CD4-positive, CD25-positive, alpha-beta regulatory T cell (primary cell): ENCODE measurements around the gene GLI3. TPM values are rescaled to one million over a fixed set of nuclear protein-coding genes. Genes with fewer than 3 reads are reported as not detected.

Experiments
- ATAC-seq, 2 donors: fragments of 150-1000 bp; cut with Tn5 transposase; one replicate each; pipeline ENCODE4 v1.10.0; 2021; ENCODE audit warnings: low read depth in 2 of 2, moderate number of reproducible peaks in 2 of 2, moderate library complexity in 1 of 2
- DNase-seq, 3 donors: peaks; one replicate each; pipeline versions ENCODE4 v3.0.0 to v3.0.0-alpha.2; 2012 to 2022; ENCODE audit warnings: mixed read lengths in 1 of 3
- H3K27ac ChIP-seq: one replicate; pipeline ENCODE4 v1.7.0; 2013; ENCODE audit warnings: mild to moderate bottlenecking, low read length; ENCODE audit not compliant: insufficient read depth, poor library complexity, severe bottlenecking
- H3K27me3 ChIP-seq: one replicate; pipeline ENCODE4 v1.7.0; 2013; ENCODE audit warnings: low read length; ENCODE audit not compliant: control insufficient read depth, insufficient read depth
- H3K36me3 ChIP-seq: one replicate; pipeline ENCODE4 v1.7.0; 2013; ENCODE audit warnings: mild to moderate bottlenecking, low read length, moderate library complexity; ENCODE audit not compliant: control insufficient read depth, insufficient read depth
- H3K4me1 ChIP-seq: 2 replicates; pipeline ENCODE4 v1.7.0; 2013; ENCODE audit warnings: mild to moderate bottlenecking, low read length; ENCODE audit not compliant: insufficient read depth, control insufficient read depth, poor library complexity, severe bottlenecking
- H3K4me3 ChIP-seq: one replicate; pipeline ENCODE4 v1.7.0; 2013; ENCODE audit warnings: low read depth, mild to moderate bottlenecking, low read length, moderate library complexity
- H3K9me3 ChIP-seq, 2 experiments: 1 replicate in 1 of 2; 2 replicates in 1 of 2; pipeline ENCODE4 v1.7.0; 2013; ENCODE audit warnings: low read length in 2 of 2, mild to moderate bottlenecking in 1 of 2, moderate library complexity in 1 of 2; ENCODE audit not compliant: control insufficient read depth in 2 of 2
- H3K27ac Mint-ChIP-seq, 3 donors: one replicate each; pipeline ENCODE4 v1.8.0; 2020 to 2022; ENCODE audit warnings: mild to moderate bottlenecking in 3 of 3, mixed read lengths in 3 of 3, moderate library complexity in 2 of 3
- H3K27me3 Mint-ChIP-seq: one replicate; pipeline ENCODE4 v1.8.0; 2022; ENCODE audit warnings: mild to moderate bottlenecking, mixed read lengths
- H3K36me3 Mint-ChIP-seq: one replicate; pipeline ENCODE4 v1.8.0; 2020; ENCODE audit warnings: mixed read lengths
- H3K4me1 Mint-ChIP-seq, 4 donors: one replicate each; pipeline ENCODE4 v1.8.0; 2020 to 2022; ENCODE audit warnings: mixed read lengths in 4 of 4, mild to moderate bottlenecking in 1 of 4
- H3K4me3 Mint-ChIP-seq, 4 donors: one replicate each; pipeline ENCODE4 v1.8.0; 2020 to 2022; ENCODE audit warnings: mild to moderate bottlenecking in 4 of 4, mixed read lengths in 4 of 4, moderate library complexity in 3 of 4
- H3K9me3 Mint-ChIP-seq, 7 donors: one replicate each; pipeline ENCODE4 v1.8.0; 2020 to 2022; ENCODE audit warnings: mixed read lengths in 7 of 7, mild to moderate bottlenecking in 3 of 7, moderate library complexity in 2 of 7
- polyA plus RNA-seq, 4 donors: library from polyadenylated mRNA; unstranded; fragments of 300-500 nt; fragmentation: Illumina TruSeq; gene quantifications; one replicate each; pipeline ENCODE4 v1.2.3, GENCODE V29; 2021
- total RNA-seq: library from RNA; stranded (reverse); gene quantifications from one replicate; pipeline ENCODE4 v1.2.3, GENCODE V29; 2022

Gene GLI3
- total and polyA plus RNA-seq, 5 donors from 2014 or later = not detected

GRCh38 chr7:42068554-42069280, 168.3 kb downstream of the GLI3 start:
- H3K27ac ChIP-seq = no peak overlapping the region
- no peak for ATAC-seq
- H3K27me3 Mint-ChIP-seq = no peaks in the 10 kb centered on the region
- no peaks in the 10 kb centered on the region for H3K9me3 Mint-ChIP-seq
- no peaks in the 10 kb centered on the region for H3K27me3 ChIP-seq
- H3K4me1 ChIP-seq = no peaks in the 10 kb centered on the region
- H3K4me1 Mint-ChIP-seq = no peaks in the 10 kb centered on the region
- no peaks in the 10 kb centered on the region for H3K9me3 ChIP-seq
- no peak overlapping the region for H3K4me3 Mint-ChIP-seq
- no peak overlapping the region for H3K27ac Mint-ChIP-seq
- H3K4me3 ChIP-seq = no peak overlapping the region
- H3K36me3 ChIP-seq = no peaks in the 10 kb centered on the region
- no peak for DNase-seq
- H3K36me3 Mint-ChIP-seq = no peaks in the 10 kb centered on the region

- Histone ChIP-seq H3K4me3 (no peak overlapping the region), H3K27me3 (no peaks in the 10 kb centered on the region), H3K4me1 (no peaks in the 10 kb centered on the region), H3K27ac (no peak overlapping the region), H3K36me3 (no peaks in the 10 kb centered on the region), H3K9me3 (no peaks in the 10 kb centered on the region)
- H3K9me3 Mint-ChIP-seq = no peaks in the 10 kb centered on the region
- H3K4me1 Mint-ChIP-seq = no peaks in the 10 kb centered on the region
- no peaks in the 10 kb centered on the region for H3K27me3 Mint-ChIP-seq
- H3K4me3 Mint-ChIP-seq = no peak overlapping the region
- ATAC-seq (no peak), DNase-seq (no peak)
- H3K27ac Mint-ChIP-seq = no peak overlapping the region
- H3K36me3 Mint-ChIP-seq = no peaks in the 10 kb centered on the region
Observed at GRCh38 chr7:42065942-42066341, 171.1 kb downstream of the GLI3 start.

GRCh38 chr7:42065015-42065414, 172.0 kb downstream of the GLI3 start:
- no peak for ATAC-seq
- no peak overlapping the region for H3K27ac Mint-ChIP-seq
- no peak overlapping the region for H3K4me3 Mint-ChIP-seq

DNA sequence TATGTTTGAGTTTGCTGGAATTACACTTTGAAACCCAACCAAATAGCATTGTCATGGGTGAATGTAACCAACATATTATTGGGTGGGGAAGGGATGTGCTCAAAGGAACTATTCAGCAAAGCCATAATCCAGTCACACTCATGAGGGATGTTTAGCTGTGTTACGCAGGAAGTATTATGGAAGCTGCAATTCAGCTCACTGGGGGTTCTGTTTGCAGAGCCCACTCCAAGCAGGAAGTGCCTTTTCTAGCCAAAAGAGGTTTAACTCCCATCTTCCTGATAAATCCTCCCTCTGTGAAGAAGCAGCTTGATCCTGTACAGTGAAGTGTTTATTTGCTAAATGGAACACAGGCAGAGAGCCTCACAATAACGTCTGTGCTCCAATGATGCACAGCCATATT, 172.5 kb downstream of the GLI3 start:
- Histone ChIP-seq H3K27ac (no peak overlapping the region), H3K27me3 (no peaks in the 10 kb centered on the region), H3K36me3 (no peaks in the 10 kb centered on the region), H3K9me3 (no peaks in the 10 kb centered on the region), H3K4me1 (no peaks in the 10 kb centered on the region), H3K4me3 (no peak overlapping the region)
- Mint-ChIP-seq H3K36me3 (no peaks in the 10 kb centered on the region), H3K4me3 (no peak overlapping the region), H3K27me3 (no peaks in the 10 kb centered on the region), H3K9me3 (peaks cover 0 to 2% (median 0%) of the 10 kb centered on the region in 7 donors), H3K4me1 (no peaks in the 10 kb centered on the region), H3K27ac (no peak overlapping the region)
- DNase-seq = no peak
- no peak for ATAC-seq

More at GRCh38 chr7:42065015-42065414, 172.0 kb downstream of the GLI3 start:
- Histone ChIP-seq H3K27ac (no peak overlapping the region), H3K9me3 (no peaks in the 10 kb centered on the region), H3K4me3 (no peak overlapping the region), H3K27me3 (no peaks in the 10 kb centered on the region), H3K4me1 (no peaks in the 10 kb centered on the region), H3K36me3 (no peaks in the 10 kb centered on the region)
- Mint-ChIP-seq H3K27me3 (no peaks in the 10 kb centered on the region), H3K36me3 (no peaks in the 10 kb centered on the region), H3K9me3 (no peaks in the 10 kb centered on the region), H3K4me1 (no peaks in the 10 kb centered on the region)
- no peak for DNase-seq

DNA sequence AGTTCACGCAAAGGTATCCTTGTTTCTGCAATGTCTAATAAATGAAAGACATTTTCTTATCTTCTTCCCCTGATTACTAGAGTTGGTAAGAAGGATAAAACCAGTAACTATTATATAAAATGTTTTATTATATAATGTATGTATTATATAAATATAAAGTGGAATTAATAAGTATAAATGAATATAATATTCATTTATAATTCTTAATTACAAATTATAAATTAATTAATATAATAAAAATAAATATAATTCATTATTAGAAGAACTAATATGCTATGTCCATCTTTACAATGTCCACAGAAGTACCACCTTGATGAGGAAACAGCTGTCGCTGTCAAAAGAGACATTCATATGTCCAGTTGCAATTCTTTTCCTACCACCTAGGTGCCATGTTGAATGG, 177.7 kb downstream of the GLI3 start:
- H3K9me3 Mint-ChIP-seq = peaks cover 0 to 3% (median 1%) of the 10 kb centered on the region in 7 donors
- no peaks in the 10 kb centered on the region for H3K36me3 Mint-ChIP-seq
- ATAC-seq (no peak), DNase-seq (no peak)
- H3K9me3 ChIP-seq = no peaks in the 10 kb centered on the region
- H3K4me3 ChIP-seq = no peak overlapping the region
- H3K27ac Mint-ChIP-seq = no peak overlapping the region
- no peak overlapping the region for H3K4me3 Mint-ChIP-seq
- H3K27me3 ChIP-seq = no peaks in the 10 kb centered on the region
- no peaks in the 10 kb centered on the region for H3K27me3 Mint-ChIP-seq
- no peaks in the 10 kb centered on the region for H3K4me1 Mint-ChIP-seq
- H3K36me3 ChIP-seq = no peaks in the 10 kb centered on the region
- H3K27ac ChIP-seq = no peak overlapping the region
- H3K4me1 ChIP-seq = no peaks in the 10 kb centered on the region

DNA sequence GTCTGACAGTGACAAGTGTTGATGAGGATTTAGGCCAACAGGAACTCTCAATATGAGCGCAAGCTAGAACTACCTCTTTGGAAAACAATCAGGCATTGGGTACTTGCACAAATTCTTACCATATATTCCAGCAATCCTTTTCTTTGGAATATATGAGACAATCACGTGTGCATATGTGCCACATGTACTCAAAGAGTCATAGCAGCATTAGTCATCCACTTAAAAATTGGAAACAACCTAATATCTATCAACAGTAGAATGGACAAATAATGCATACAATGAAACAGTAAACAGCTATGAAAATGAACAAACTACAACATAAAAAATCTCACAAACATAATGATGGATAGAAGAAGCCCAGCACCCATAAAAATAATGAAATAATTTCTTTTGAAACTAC, 179.7 kb downstream of the GLI3 start:
- DNase-seq = no peak
- no peak for ATAC-seq
- Histone ChIP-seq H3K4me1 (no peaks in the 10 kb centered on the region), H3K9me3 (no peaks in the 10 kb centered on the region), H3K4me3 (no peak overlapping the region), H3K27me3 (no peaks in the 10 kb centered on the region), H3K36me3 (no peaks in the 10 kb centered on the region), H3K27ac (no peak overlapping the region)
- H3K27ac Mint-ChIP-seq = no peak overlapping the region
- H3K4me1 Mint-ChIP-seq = no peaks in the 10 kb centered on the region
- peaks cover 0 to 3% (median 1%) of the 10 kb centered on the region in 7 donors for H3K9me3 Mint-ChIP-seq
- no peak overlapping the region for H3K4me3 Mint-ChIP-seq
- no peaks in the 10 kb centered on the region for H3K36me3 Mint-ChIP-seq
- no peaks in the 10 kb centered on the region for H3K27me3 Mint-ChIP-seq

DNA sequence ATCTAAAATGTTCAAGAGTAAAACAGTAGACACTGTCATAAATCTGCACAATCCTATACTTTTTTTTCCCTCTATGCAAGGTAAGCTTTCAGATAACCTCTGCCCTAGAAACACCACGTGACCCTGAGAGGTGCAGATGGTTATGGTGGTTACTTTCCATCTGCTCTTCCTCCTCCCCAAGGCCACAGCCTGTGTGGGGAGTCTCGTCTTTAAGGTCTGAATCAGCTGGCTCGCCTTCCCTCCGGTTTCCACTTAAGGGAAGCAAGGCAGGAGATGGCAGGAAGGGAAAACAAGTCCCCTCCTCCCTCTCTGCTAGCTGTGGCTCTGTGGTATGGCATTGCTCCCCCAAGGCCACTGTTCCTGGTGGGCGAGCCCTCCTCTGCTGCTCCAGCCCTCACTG, 181.8 kb downstream of the GLI3 start:
- H3K4me1 Mint-ChIP-seq = no peaks in the 10 kb centered on the region
- peaks cover 0 to 3% (median 1%) of the 10 kb centered on the region in 7 donors for H3K9me3 Mint-ChIP-seq
- ATAC-seq = no peak

GRCh38 chr7:42053834-42054233, 183.2 kb downstream of the GLI3 start:
- Histone ChIP-seq H3K27ac (no peak overlapping the region), H3K9me3 (no peaks in the 10 kb centered on the region), H3K4me3 (no peak overlapping the region), H3K27me3 (no peaks in the 10 kb centered on the region), H3K36me3 (no peaks in the 10 kb centered on the region), H3K4me1 (no peaks in the 10 kb centered on the region)
- H3K36me3 Mint-ChIP-seq = no peaks in the 10 kb centered on the region
- H3K27me3 Mint-ChIP-seq = no peaks in the 10 kb centered on the region
- DNase-seq (no peak), ATAC-seq (no peak)
- no peaks in the 10 kb centered on the region for H3K4me1 Mint-ChIP-seq
- no peak overlapping the region for H3K4me3 Mint-ChIP-seq
- no peak overlapping the region for H3K27ac Mint-ChIP-seq
- H3K9me3 Mint-ChIP-seq = peaks cover 0 to 3% (median 0%) of the 10 kb centered on the region in 7 donors

More for the DNA sequence above, 181.8 kb downstream of the GLI3 start:
- no peaks in the 10 kb centered on the region for H3K36me3 Mint-ChIP-seq
- H3K36me3 ChIP-seq = no peaks in the 10 kb centered on the region
- H3K9me3 ChIP-seq = no peaks in the 10 kb centered on the region
- H3K4me3 ChIP-seq = no peak overlapping the region
- H3K27ac Mint-ChIP-seq = no peak overlapping the region
- H3K27me3 Mint-ChIP-seq = no peaks in the 10 kb centered on the region
- H3K4me3 Mint-ChIP-seq = no peak overlapping the region
- H3K4me1 ChIP-seq = no peaks in the 10 kb centered on the region
- H3K27ac ChIP-seq = no peak overlapping the region
- H3K27me3 ChIP-seq = no peaks in the 10 kb centered on the region
- no peak for DNase-seq
